Vagina (tissue), 2 donors: ENCODE data around the gene SATL1.

Source experiments
- CTCF ChIP-seq, 3 experiments: fragments of 450-650 bp in 2 of 3; fragments of 200-600 bp in 1 of 3; sonication (generic) in 1 of 3; IDR thresholded peaks; one replicate each; pipeline ENCODE4 v1.5.1; 2017 to 2019; ENCODE audit warnings: antibody characterized with exemption in 3 of 3, mild to moderate bottlenecking in 2 of 3, moderate library complexity in 2 of 3
- POLR2A ChIP-seq, 2 donors: fragments of 450-650 bp; IDR thresholded peaks; one replicate each; pipeline ENCODE4 v1.6.1; 2017; ENCODE audit warnings: antibody characterized with exemption in 2 of 2, mild to moderate bottlenecking in 2 of 2, moderate library complexity in 2 of 2
- POLR2AphosphoS5 ChIP-seq, 2 donors: sonication (generic); formaldehyde crosslinking; IDR thresholded peaks; one replicate each; pipeline ENCODE4 v1.9.0; 2017; ENCODE audit warnings: antibody characterized with exemption in 2 of 2, mild to moderate bottlenecking in 2 of 2, low read depth in 1 of 2; ENCODE audit not compliant: insufficient read depth in 1 of 2

GRCh38 chrX:85288992-85289723 lies 45.6 kb upstream of the SATL1 start:
- TF ChIP-seq POLR2A (IDR thresholded peaks at IDR 0.05), result no peak
- no peak for TF ChIP-seq CTCF (IDR thresholded peaks at IDR 0.05)
- no peak for TF ChIP-seq POLR2AphosphoS5 (IDR thresholded peaks at IDR 0.05; ENCODE audit: insufficient read depth in 1 of 2, low read depth in 1 of 2)
